Stimulated activated CD4-positive, alpha-beta T cell treated with anti-CD3 and anti-CD28 coated beads, TNF-alpha, amount 100 ng/mL, for 48 hours (primary cell): ENCODE results near the gene CEBPG.
A peak's percentile ranks its signal among the peaks of the same experiment; 100 is the strongest.

Experiments used
- DNase-seq, 3 donors: peaks; one replicate each; pipeline ENCODE4 v3.0.0-alpha.2; 2020; ENCODE audit warnings: low read depth in 3 of 3

Gene CEBPG

DNA sequence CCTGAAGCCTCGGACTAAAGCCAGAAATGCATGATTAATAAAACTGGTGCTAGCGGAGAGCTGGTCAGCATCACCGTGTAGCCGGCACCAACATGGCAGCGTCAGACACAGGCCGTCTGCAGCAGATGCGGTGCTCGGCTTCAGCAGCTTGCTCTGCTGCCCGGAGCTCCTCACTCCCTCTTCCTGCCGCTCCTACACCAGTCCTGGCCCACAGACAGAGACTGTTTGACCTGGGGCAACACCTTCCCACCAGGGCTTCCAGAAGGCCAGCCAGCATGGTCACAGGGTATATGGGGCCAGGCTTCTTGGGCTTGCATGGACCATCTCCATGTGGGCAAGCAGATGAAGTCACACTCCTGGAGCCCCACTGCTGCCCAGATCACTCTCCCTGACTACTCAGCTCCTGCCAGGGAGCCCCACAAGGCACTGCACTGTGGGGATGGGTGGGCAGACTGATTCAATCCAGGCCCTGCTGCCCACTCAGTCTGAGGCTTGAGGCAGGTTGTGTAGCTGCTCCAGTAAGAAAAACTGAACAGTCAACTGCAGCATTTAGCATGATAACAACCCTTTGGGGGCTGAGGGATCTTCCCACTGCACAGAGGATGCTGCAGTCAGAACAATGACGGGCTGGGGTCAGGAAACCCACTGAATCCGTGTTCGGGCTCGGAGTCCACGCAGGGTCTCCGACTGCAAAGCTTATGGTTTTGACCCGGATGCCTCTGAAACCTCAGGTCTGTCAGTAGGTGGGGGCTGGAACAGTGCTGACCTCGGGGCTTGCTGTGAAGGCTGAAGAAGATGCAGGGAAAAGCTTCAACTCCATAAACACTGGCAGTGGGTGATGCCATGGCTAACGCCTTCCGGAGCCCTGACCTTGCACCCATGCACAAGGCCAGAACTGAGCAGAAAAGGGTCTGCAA is 45.6 kb downstream of the CEBPG start:
- DNase-seq = no peak

DNA sequence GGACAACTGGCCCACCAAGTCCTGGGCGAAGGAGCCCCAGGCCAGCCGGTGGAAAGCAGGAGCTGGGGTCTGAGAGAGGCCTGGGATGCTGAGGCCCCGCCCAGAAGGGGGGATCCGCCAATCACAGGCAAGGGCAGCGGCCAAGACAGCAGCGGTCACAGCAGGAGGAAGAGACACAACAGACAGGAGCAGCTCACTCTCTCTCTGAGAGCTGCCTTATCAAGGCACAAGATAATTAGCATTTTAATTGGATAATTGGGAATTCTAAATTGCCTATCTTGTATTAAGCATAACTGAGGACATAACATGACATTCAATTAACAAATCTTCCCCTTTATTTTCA is 46.2 kb downstream of the CEBPG start:
- DNase-seq = no peak

DNA sequence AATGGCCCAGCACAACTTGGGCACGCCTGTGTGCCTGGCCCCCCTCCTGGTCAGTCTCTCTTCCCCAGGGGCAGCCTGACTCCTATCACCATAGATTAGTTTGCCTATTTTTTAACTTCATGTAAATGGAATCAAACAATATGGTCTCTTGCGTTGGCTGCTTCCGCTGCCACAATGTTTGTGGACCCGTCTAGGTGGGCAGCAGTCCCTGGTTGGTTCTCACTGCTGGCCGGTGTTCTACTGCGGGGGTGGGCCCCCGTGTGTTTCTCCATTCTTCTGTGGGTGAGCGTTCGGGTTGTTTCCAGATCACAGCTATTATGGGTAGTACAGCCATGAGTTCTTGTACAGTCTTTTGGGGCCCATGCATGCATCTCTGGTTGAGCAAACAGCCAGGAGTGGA is 47.3 kb downstream of the CEBPG start:
- no peak for DNase-seq

DNA sequence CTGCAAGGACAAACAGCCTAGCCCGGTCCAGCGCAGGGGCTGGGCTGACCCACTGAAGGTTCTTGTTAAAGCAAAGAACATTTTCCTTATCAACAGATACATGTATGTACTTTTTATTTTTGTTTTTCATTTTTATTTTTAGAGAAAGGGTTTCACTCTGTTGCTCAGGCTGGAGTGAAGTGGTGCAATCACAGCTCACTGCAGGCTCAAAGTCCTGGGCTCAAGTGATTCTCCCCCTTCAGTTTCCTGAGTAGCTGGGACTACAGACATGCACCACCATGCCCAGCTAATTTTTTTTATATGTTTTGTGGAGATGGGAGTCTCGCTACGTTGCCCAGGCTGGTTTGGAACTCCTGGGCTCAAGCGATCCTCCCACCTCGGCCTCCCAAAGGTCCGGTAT is 47.9 kb downstream of the CEBPG start:
- no peak for DNase-seq

DNA sequence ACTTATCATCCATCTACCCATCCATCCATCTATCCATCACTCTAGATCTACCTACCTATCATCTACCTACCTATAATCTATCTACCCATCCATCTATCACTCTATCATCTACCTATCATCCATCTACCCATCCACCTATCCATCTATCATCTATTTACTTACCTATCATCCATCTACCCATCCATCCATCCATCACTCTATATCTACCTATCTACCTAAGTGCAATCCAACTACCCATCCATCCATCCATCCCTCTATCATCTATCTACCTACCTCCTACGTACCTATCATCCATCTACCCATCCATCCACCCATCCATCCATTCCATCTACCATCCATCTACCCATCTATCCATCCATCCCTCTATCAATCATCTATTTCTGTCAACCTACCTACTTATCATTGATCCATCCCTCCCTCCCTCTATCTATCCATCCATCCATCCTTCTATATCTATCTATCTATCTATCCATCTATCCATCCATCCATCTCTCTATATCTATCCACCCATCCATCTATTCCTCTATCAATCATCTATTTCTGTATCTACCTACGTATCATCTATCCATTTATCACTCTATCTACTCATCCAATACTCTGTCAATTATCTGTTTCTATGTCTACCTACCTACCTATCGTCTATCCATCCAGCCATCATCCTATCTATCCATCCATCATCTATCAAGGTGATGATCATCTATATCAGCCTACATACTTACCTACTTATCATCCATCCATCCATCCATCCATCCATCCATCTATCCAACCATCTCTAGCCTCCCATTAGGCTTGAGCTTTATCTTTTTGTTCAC is 49.1 kb downstream of the CEBPG start:
- no peak for DNase-seq

DNA sequence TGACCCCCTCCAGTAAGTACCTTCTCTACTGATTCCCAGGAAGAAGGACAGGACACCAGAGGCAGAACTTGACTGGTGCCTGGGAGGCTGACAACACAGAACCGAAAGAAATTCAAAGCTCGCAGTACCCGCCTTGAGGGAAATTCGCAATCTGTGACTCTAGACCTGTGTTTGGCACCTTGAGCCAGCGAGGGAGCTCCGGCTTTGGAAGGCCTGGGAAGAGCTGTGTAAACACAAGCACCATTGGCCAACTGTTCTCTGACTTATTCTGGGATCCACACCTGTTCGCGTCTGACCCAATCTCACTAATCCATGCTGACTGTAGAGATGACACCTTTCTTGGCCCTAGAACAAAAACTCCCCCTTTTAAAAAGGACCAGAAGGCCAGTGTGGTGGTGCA is 50.7 kb downstream of the CEBPG start:
- no peak for DNase-seq

DNA sequence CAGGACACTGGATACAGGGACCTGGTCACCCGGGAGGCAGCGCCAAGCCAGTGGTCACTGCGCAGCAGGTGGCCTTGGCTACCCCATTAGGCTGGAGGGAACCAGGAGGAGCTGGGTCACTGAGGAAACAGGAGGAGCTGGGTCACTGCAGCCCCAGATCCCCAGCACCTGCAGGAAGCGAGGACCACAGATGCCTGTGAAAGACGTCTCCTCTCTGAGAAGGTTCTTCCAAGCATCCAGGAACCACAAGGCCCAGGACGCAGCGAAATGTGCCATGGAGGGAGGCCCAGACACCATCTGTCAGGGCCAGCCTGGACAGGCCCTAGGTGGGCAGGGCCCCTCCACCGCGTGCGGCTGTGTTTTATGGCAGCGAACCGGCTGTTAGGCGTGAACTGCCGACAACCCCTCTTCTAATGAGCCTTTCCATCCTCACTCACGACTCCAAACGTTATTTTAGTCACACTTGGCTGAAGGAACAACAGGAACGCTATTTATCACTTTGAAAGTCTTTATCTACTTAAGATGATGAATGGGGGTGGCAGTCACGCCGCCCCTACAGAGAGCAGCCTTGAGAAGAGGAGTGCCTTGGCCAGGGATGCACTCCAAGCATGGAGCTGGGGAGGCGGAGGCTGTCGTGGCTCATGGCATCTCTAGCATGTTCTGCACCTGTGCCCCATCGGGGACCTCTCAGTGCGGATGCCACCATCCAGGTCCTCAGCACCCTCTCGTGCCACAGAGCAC is 53.3 kb downstream of the CEBPG start:
- no peak for DNase-seq

DNA sequence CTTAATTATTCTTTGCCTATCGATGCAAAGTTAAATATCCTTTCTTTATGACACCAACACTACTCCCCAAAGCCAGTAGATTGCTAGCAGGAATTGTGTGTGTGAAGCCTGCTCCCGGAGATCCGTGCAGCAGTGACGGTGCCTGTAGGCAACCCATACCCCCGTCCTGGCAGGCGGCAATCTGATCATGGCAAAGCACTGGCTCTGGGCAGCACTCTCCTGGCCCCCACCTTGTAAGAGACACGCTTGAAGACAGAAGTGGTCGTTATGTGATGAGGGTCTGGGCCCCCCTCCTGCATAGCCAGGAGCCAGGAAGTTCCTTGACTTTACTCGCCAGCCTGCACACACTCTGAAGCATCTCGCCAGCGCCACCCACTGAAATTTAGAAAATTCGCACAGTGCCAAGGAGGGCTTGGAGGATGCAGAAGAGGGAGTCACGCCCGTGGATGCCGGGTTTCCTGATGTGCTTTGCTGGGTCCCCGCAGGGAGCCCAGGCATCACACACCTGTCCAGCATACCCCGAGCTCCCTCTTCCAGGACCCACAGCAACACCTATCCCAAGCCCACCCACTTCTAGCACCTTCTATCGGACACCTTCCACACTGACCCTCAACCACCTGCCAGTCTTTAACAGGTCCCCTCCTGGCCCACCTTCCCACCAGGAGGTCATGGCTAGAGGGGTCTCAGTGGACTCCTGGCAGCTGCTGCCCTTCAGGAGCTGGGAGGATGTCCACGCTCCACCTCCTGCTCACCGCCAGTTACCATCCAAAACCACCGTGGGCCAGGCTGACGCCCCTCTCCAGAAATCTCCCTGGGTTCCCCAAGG is 54.5 kb downstream of the CEBPG start:
- no peak for DNase-seq

DNA sequence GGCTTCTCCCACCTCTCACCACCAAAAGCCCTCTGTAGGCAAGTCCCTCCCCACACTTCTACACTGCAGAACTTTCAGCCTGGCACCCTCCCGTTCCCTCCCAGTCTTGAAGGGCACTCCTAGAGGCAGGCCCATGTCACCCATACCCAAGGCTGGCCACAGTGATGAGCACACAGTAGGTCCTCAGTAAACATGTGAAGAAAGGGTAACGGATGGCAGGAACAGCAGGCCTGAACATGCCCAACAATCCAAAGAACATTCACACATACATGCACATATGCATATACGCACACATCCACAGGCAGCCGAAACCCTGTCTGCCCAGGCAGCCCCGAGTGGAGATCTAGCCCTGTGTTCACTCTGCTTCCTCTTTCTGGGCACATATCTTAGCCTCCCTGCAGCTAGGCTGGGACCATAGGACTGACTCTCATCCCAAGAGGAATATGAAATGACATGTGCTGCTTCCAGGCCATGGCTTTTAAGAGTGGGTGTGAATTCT is 55.2 kb downstream of the CEBPG start:
- DNase-seq = no peak

DNA sequence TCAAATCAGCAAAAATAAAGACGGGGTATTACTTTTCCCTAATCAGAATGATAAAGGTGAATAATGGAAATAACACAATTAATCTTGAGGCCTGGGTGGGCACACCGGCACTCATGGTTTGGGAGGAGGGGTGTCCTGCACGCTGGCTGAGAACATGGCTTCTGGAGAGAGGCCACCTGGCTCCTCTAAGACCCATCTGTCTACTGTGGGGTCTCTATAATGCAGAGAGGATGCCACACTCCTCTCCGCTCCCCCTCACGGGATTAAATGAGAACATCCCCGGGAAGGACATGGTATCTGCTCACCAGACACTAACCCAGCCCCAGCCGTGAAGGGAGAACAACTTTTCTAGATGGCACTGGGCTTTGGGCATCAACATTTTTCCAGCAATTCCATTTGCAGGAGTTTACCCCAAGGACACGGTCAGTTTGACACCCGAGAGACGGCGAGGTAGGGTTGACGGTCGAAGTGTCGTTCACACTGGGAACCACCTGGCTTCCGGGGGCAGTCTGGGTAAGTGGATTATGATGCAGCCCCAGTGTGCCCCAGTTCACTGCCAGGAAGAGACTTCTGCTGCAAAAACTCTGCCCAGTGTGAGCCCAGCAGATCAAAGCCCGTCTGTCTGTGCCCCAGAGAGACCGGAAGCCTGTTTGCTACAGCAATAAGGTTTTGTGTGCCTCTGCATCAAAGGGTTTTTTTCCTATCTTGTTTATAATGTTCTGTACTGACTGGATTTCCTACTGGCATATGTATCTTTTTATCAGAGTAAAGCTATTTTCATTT is 56.6 kb downstream of the CEBPG start:
- no peak for DNase-seq

DNA sequence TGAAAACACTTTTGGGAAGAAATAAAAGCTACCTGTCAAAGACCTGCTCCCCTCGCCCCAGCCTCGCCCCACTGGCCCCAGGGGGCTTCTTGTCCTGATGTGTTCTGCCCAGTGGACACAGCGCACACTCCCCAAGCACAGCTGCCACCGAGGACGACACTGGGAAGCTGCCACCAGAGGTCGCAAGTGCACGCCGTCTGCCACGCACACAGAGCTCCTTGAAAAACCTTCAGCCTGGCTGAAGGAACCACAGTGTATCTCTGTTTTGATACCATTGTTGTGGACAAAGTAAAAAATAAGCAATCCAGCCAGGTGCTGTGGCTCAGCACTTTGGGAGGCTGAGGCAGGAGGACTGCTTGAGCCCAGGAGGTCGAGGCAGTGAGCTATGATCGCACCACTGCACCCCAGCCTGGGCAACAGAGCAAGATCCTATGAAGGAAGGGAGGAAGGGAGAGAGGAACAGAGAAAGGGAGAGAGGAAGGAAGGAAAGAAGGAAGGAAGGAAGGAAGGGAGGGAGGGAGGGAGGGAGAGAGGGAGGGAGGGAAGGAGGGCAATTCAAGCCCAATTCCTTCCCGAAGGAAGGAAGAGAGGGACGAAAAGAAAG is 57.3 kb downstream of the CEBPG start:
- peak; percentile 37 to 58 (median 41) for DNase-seq

DNA sequence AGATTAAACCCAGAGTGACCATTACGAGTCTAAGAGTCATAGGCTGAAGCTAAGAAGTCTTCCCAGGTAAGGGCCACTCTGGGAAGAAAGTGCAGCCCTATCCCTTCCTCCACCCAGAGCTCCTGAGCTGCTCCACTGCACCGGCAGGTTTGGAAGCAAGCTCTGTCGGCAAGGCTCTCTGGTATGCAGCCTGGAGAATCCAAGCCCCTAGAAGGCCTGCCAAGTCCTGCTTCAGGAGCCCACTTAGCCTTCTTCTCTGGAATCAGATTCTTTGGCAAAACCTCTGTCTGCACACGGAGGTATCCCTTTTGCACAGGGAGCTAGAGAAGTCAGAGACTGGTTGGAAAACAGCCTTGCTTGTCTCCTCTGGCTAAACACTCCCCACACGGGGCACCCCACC is 58.5 kb downstream of the CEBPG start:
- DNase-seq = no peak
